HepG2 (cell line): ENCODE results near the gene DZANK1.

Experiments used
- KDM1A ChIP-seq: IDR thresholded peaks from 2 replicates; pipeline ENCODE4 v1.6.1; 2016; ENCODE audit warnings: missing compliant biosample characterization
- POLR2A ChIP-seq, 2 experiments: IDR thresholded peaks; 2 replicates each; pipeline ENCODE4 v1.6.1; 2011; ENCODE audit warnings: low read depth in 2 of 2, low read length in 2 of 2, mild to moderate bottlenecking in 1 of 2, moderate library complexity in 1 of 2; ENCODE audit not compliant: insufficient read depth in 1 of 2
- ZNF414 ChIP-seq: sonication (generic); formaldehyde crosslinking; IDR thresholded peaks from 2 replicates; pipeline ENCODE4 v1.5.0; 2020; ENCODE audit warnings: missing genetic modification reagents
- ZNF572 ChIP-seq: sonication (generic); formaldehyde crosslinking; IDR thresholded peaks from 2 replicates; pipeline ENCODE4 v1.5.1; 2020; ENCODE audit warnings: mild to moderate bottlenecking, missing genetic modification reagents

GRCh38 chr20:18380908-18381529, 85.8 kb downstream of the DZANK1 start:
- TF ChIP-seq ZNF572 (CRISPR knock-in tag) (0 out of 2 replicates have a peak, but pooled peaks have one; percentile 65), ZNF414 (CRISPR knock-in tag) (no peak), KDM1A (no peak), POLR2A (IDR thresholded peaks at IDR 0.05; ENCODE audit: insufficient read depth in 1 of 2, low read depth in 2 of 2, low read length in 2 of 2) (no peak)
